Measurements from ENCODE around the gene CAV2. TPM values are rescaled to one million over a fixed set of nuclear protein-coding genes. Genes with fewer than 3 reads are reported as not detected.
"Not testable (repeated sequence)": the region's sequence is repeated elsewhere in the genome, so short reads cannot be mapped to it uniquely, and the experiment has no call there.

Gene CAV2
- total RNA-seq, 4 donors from 2014 or later: 125 to 148 (median 129) TPM

GRCh38 chr7:116468534-116468933, 31.0 kb upstream of the CAV2 start:
- H3K27me3 ChIP-seq: no peaks in the 10 kb centered on the region
- no peak overlapping the region for H3K4me3 ChIP-seq
- TF ChIP-seq POLR2A (IDR thresholded peaks at IDR 0.05; ENCODE audit: low read depth): no peak
- TF ChIP-seq, protein P1, sequence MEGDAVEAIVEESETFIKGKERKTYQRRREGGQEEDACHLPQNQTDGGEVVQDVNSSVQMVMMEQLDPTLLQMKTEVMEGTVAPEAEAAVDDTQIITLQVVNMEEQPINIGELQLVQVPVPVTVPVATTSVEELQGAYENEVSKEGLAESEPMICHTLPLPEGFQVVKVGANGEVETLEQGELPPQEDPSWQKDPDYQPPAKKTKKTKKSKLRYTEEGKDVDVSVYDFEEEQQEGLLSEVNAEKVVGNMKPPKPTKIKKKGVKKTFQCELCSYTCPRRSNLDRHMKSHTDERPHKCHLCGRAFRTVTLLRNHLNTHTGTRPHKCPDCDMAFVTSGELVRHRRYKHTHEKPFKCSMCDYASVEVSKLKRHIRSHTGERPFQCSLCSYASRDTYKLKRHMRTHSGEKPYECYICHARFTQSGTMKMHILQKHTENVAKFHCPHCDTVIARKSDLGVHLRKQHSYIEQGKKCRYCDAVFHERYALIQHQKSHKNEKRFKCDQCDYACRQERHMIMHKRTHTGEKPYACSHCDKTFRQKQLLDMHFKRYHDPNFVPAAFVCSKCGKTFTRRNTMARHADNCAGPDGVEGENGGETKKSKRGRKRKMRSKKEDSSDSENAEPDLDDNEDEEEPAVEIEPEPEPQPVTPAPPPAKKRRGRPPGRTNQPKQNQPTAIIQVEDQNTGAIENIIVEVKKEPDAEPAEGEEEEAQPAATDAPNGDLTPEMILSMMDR (IDR thresholded peaks at IDR 0.05): no peak
- TF ChIP-seq POLR2AphosphoS5 (IDR thresholded peaks at IDR 0.05): no peak
- no peak for TF ChIP-seq EP300 (IDR thresholded peaks at IDR 0.05)
- H3K36me3 ChIP-seq: no peaks in the 10 kb centered on the region
- H3K9me3 ChIP-seq: no peaks in the 10 kb centered on the region
- no peak overlapping the region for H3K27ac ChIP-seq (replicated peaks in 1 of 4)
- no peak for DNase-seq (ENCODE audit: extremely low spot score)
- intact Hi-C loops (cut with DNase I): no loop called here
- H3K4me1 ChIP-seq: peaks cover 8 to 19% (median 14%) of the 10 kb centered on the region in 4 donors
- 85% methylated on average over 2 of the region's 2 CpGs for WGBS

DNA sequence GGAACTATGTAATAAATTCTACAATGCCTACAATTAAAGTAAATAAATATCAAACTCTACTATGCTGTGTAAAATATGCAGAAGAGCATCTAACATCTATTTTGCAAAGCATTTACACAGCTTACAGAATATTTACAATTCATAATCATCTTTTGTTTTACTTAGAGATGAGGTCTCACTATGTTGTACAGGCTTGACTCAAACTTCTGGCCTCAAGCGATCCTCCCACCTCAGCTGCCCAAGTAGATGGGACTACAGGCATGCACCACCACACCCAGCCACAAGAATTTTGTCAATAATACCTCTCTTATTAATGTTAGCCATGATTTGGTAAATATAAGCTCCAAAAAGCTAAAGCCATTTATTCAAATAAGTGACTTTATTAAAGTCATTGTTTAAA, 21.9 kb upstream of the CAV2 start:
- intact Hi-C loops (cut with DNase I): no loop called here
- Histone ChIP-seq H3K4me1 (peaks cover 0 to 13% (median 5%) of the 10 kb centered on the region in 4 donors), H3K4me3 (no peak overlapping the region), H3K36me3 (no peaks in the 10 kb centered on the region), H3K27ac (replicated peaks in 1 of 4) (no peak overlapping the region), H3K27me3 (no peaks in the 10 kb centered on the region), H3K9me3 (no peaks in the 10 kb centered on the region)
- DNase-seq (ENCODE audit: extremely low spot score): no peak
- WGBS: 100% methylated on average over 1 of the region's 1 CpG
- no peak for TF ChIP-seq POLR2AphosphoS5 (IDR thresholded peaks at IDR 0.05)

- no peaks in the 10 kb centered on the region for H3K36me3 ChIP-seq
- no peak overlapping the region for H3K4me3 ChIP-seq
- H3K27ac ChIP-seq (replicated peaks in 1 of 4): no peak overlapping the region
- no peaks in the 10 kb centered on the region for H3K9me3 ChIP-seq
- no peaks in the 10 kb centered on the region for H3K27me3 ChIP-seq
- no peak for TF ChIP-seq POLR2AphosphoS5 (IDR thresholded peaks at IDR 0.05)
- TF ChIP-seq, protein P1 (IDR thresholded peaks at IDR 0.05): no peak
- no peak for TF ChIP-seq EP300 (IDR thresholded peaks at IDR 0.05)
- TF ChIP-seq POLR2A (IDR thresholded peaks at IDR 0.05; ENCODE audit: low read depth): no peak
- DNase-seq (ENCODE audit: extremely low spot score): no peak
- H3K4me1 ChIP-seq: peaks cover 0 to 13% (median 5%) of the 10 kb centered on the region in 4 donors
- intact Hi-C loops (cut with DNase I): no loop called here
- WGBS: 76% methylated on average over 2 of the region's 2 CpGs
Measured at GRCh38 chr7:116478834-116479233, 20.7 kb upstream of the CAV2 start.

DNA sequence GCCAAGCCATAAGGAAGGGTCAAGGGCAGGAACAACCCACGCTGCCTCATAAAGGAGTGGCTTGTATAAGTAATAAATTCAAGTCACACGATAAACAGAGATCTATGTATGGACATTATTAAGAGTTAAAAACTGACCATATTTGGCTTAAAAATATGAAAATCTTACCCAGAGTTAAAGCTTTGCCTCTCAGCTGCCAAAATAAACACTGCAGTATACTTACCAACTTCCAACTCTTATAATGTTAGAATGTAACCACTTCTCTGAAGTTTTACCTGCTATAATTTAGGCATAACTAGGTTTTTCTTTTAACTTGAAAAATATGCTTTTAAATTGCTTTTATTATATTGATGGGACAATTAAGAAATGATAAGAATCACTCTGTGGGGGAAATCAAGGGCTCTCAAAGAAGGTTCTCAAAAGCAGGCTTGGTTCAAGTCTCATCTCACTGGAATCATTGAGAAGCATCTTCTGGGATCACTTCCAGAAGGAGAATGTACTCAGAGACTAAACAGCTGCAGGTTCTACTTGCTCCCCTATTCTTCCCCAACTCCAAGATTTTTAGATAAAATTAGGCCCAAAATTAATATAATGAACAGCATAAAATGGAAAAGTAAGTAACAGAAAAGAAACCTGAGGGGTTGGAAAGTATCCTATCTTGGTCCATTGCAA, 16.1 kb upstream of the CAV2 start:
- no peak overlapping the region for H3K4me3 ChIP-seq
- no peak for DNase-seq (ENCODE audit: extremely low spot score)
- H3K27me3 ChIP-seq: no peaks in the 10 kb centered on the region
- no peaks in the 10 kb centered on the region for H3K9me3 ChIP-seq
- intact Hi-C loops (cut with DNase I): no loop called here
- H3K27ac ChIP-seq (replicated peaks in 1 of 4): no peak overlapping the region
- H3K4me1 ChIP-seq: no peaks in the 10 kb centered on the region
- TF ChIP-seq POLR2AphosphoS5 (IDR thresholded peaks at IDR 0.05) (no peak), EP300 (IDR thresholded peaks at IDR 0.05) (no peak)
- TF ChIP-seq, protein P1 (IDR thresholded peaks at IDR 0.05): no peak
- WGBS: 56% methylated on average over 2 of the region's 2 CpGs
- no peaks in the 10 kb centered on the region for H3K36me3 ChIP-seq

GRCh38 chr7:116484389-116484788, 15.1 kb upstream of the CAV2 start:
- WGBS: 96% methylated on average over 4 of the region's 4 CpGs
- intact Hi-C loops (cut with DNase I); H3K27ac ChIP-seq (replicated peaks in 1 of 4): not testable (repeated sequence)

More at GRCh38 chr7:116484389-116484788, 15.1 kb upstream of the CAV2 start:
- H3K27me3 ChIP-seq; DNase-seq (ENCODE audit: extremely low spot score); H3K4me3 ChIP-seq; H3K4me1 ChIP-seq; H3K9me3 ChIP-seq; H3K36me3 ChIP-seq: not testable (repeated sequence)

Data from esophagus muscularis mucosa (tissue), 4 donors.